Left forelimb (tissue), 1 donor: Measurements from ENCODE around the gene PRDM11.
"Not testable (repeated sequence)": the region's sequence is repeated elsewhere in the genome, so short reads cannot be mapped to it uniquely, and the experiment has no call there.

Source experiments
- DNase-seq: peaks from one replicate; pipeline ENCODE4 v3.0.0-alpha.2; 2018; ENCODE audit warnings: low spot score

PRDM11 gene

DNA sequence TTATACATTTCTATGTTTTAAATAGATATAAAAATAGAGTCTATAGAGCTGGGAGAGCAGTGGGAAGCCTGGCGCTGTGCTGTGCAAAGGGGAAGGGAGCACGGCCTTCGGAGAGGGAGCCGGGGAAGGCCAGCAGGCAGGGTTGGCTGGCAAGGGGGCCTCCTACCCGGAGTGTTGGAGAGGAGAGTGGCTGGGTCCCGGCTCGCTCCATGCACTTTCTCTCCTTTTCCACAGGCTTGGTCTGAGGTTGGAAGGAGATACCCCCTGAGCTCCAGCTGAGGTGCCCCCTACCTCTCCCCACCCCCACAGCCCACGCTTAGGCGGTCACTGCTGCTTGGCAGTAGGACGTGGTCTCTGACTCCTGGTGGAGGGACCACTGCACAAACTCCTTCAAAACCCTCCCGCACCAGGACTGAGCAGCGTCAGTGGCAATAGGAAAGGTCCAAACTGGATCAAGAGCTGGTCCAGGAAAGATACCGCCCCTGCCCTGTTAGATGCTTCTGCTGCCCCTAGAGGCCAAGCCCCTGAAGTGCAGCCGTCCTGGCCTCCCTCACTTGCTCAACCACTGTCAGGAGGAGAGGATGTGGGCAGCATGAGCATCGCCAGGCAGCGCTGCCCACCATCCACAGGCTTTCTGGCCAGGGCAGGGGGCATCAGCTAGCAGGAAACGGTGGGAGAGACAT lies 86.8 kb downstream of the PRDM11 start:
- no peak for DNase-seq

DNA sequence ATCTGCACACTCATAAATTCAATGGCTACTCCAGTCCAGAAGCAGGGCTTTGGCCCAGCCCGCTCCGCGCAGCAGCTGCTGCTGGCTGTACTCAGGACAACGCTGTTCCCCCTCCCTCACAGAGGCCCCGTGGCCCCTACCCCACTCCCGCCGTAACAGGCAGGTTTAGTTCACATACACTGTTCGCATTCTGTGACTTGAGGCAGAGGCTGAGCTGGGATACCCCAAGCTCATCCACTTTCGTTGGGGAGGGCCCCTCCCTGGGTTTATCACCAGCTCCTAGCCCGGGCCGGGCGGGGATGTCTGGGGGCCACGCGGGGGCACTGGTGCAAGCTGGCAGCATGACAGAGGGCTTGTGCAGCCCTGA lies 87.3 kb downstream of the PRDM11 start:
- DNase-seq, result no peak

- DNase-seq, result no peak
Observed at GRCh38 chr11:45234306-45235006, 88.0 kb downstream of the PRDM11 start.

- no peak for DNase-seq
Observed at GRCh38 chr11:45237711-45238315, 91.4 kb downstream of the PRDM11 start.

DNA sequence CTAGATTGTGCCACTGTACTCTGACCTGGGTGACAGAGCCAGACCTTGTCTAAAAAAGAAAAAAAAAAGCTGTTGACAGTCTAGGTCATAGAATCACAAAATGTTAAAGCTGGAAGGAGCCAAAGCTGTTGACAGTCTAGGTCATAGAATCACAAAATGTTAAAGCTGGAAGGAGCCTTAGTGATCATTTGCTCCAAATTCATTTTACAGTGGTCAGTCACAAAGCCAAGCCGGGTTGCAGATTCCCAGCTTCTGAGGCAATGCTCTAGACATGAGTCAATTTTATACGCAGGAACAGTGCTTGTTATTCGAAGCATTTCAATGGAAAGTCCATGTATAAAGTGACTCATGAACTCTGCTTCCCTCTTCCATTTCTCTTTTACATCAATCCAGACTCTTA lies 92.3 kb downstream of the PRDM11 start:
- no peak for DNase-seq

- no peak for DNase-seq
Observed at GRCh38 chr11:45239733-45240132, 93.3 kb downstream of the PRDM11 start.

DNA sequence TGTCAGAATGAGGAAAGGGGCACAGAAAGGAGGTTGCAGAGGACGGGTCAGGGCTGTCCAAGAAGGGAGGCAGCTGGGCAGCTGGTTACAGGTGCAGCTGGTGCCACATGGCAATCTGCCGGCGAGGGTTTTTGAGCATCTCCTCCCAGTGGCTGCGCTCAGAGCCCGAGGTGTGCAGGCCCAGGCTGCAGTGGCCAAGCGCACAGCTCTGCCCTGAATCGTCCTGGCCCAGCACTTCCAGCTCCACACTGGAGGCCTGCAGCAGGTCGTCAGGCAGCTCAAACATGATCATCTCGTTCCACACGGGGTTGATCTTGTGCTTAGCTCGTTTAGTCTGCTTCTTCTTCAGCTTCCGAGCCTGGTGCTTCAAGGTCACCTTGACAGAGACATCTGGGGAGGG lies 97.5 kb downstream of the PRDM11 start:
- no peak for DNase-seq

DNA sequence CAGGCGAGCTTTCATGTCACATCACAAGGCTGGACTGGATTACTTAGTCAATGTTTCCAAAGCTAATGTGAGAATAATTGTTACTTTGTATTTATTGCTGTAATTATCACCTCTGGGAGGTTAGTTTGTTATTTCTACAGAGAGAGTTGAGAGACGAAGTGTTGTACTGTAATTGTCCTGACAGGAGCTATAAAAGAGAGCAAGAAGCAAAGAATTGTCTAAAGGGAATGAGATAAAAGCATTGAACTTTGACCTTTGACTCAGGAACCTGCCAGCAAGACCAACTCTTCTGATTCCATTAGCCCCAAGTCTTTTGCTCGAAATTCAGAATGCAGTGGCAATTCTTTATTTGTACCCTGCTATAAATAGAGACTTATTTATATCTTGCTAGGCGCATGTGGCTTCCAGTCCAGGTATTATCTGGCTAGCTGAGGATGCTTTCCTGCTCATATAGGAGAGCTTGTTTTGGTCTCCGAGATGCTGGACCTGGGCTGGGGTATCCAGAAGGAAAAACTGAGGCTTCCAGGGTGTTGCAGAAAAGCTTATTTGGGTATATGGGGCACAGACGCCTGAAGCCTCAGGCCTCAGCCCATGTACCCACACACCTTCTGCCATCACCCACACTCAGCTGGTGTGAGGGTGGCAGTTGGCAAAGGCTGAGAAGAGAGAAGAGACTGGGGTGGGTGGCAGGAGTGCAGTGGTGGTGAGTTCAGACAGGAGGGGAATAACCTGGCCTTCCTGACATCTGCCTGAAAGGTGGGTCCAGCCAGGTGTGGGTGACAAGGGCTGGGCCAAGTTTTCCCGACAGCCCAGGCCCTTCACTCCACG lies 99.0 kb downstream of the PRDM11 start:
- no peak for DNase-seq

GRCh38 chr11:45246241-45246640 lies 99.8 kb downstream of the PRDM11 start:
- DNase-seq, result no peak

DNA sequence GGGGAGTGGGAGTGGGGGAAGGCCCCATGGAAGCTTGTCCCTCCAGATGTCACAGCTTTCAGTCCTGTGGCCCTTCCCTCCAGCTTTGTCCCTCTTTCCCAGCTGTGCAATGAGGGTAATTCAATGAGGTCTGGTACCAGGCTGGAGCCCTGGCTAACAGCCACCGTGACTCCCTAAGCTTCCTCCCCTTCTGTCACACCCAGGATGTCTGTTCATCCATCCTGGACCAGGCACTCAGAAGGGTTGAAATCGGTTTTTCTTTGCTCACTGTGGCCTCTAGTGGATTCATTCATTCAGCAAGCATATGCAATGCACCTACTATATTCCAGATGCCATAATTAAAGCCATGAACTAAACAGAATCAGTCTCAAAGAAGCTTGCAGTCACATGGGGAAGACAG lies 101.0 kb downstream of the PRDM11 start:
- DNase-seq, result no peak

DNA sequence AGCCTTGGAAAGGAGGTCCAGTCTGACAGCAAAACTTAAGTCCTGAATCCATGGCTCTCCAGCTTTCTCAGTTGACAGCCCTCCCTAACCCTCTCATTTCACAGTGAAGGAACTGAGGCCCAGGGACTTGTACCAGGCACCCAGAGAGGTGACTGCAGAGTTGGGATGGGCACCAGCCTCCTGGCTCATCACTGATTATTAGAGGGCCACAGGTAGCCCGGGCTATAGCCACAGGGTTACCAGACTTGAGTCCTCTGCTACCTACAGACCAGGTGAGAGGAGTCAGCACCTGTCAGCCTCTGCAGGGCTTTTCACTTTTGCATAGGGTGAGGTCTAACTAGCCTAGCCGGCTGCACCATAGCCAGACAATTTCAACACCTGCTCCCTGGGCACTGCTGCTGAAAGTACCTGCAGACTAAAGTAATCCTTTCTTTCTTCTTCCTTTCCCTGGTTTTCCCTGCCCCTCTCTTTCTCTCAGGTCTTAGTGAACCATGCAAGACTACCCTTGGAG lies 102.1 kb downstream of the PRDM11 start:
- DNase-seq, result no peak

DNA sequence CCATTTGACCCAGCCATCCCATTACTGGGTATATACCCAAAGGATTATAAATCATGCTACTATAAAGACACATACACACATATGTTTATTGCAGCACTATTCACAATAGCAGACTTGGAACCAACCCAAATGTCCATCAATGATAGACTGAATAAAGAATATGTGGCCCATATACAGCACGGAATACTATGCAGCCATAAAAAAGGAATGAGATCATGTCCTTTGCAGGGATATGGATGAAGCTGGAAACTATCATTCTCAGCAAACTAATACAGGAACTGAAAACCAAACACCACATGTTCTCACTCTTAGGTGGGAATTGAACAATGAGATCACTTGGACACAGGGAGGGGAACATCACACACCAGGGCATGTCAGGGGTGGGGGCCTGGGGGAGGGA lies 102.9 kb downstream of the PRDM11 start:
- DNase-seq, result not testable (repeated sequence)

GRCh38 chr11:45250035-45250718 lies 103.7 kb downstream of the PRDM11 start:
- DNase-seq, result no peak

GRCh38 chr11:45252134-45252856 lies 105.9 kb downstream of the PRDM11 start:
- peak; percentile 60 for DNase-seq

GRCh38 chr11:45252877-45253276 lies 106.4 kb downstream of the PRDM11 start:
- DNase-seq, result no peak

DNA sequence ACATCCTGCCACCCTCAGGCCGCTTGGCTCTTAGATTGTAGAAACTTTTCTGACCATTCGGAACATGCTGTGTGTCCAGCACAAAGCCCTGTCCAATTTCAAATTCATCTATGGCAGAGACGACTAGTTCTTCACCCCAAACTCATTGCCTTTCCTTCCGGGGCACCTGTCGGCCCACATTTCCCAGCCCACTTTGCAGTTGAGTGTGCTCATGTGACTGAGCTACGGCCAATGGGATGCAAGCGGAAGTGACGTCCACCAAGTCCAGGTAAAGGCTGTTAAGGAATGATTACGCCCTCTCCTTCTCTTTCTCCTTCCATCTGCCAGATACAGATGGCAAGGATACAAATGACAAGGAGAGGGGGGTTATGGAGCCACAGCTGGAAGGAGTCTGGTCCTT lies 107.2 kb downstream of the PRDM11 start:
- no peak for DNase-seq

- DNase-seq, result no peak
Observed at GRCh38 chr11:45254070-45254469, 107.6 kb downstream of the PRDM11 start.

DNA sequence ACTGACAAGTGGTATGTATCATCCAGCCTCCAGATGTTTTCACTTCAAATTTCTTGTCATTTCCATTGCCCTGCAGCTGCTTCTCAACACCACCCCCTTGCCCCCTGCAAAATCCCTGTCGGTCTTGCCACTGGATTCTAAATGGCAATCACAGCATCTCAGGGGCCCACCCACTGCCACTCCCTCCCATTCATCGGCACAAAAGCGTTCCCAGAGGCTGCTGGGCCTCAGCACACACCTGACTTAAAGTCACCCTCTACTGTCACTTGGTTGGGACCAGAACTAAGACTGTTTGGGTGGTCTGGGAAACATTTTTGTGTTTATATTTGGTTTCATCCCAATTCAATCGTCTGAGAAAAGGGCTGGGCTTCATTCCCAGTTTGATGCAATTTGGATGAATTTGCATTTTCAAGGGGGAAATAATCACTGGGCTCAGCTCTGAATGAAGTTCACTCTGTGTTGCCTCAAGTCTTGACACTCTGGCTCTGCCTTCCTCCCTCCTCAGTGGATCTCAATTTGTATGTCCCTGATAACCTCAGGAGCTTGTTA lies 112.6 kb downstream of the PRDM11 start:
- DNase-seq, result no peak

GRCh38 chr11:45259592-45259991 lies 113.2 kb downstream of the PRDM11 start:
- DNase-seq, result no peak

- DNase-seq, result no peak
Observed at GRCh38 chr11:45260071-45260470, 113.6 kb downstream of the PRDM11 start.

DNA sequence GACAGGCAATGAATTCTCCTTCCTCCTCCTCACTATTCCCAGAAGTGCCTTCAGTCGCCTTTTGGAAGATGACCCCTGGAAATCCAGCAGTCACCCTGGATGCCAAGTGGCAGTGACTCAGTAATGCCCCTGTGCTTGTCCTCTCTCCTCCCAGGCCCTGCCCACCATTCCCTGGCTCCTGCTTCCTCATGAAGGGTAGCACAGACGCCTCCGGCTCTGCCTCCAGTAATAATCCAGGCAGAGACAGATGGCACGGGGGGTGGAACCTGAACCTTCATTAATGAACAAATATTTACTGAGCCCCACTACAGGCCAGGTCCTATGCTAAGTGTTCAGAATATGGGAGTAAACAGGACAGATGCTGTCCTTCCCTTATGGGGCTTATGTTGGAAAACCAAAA lies 116.5 kb downstream of the PRDM11 start:
- DNase-seq, result no peak
